CD8-positive, alpha-beta memory T cell (primary cell): Measurements from ENCODE around the gene FAM234B. TPM values are rescaled to one million over a fixed set of nuclear protein-coding genes. Genes with fewer than 3 reads are reported as not detected.
"Not testable (repeated sequence)": the region's sequence is repeated elsewhere in the genome, so short reads cannot be mapped to it uniquely, and the experiment has no call there.

Source experiments
- CTCF ChIA-PET: fragments of 350-600 bp; sonication (Branson Sonifier 250); formaldehyde crosslinking; loops from one replicate; lab custom pipeline; 2021; ENCODE audit warnings: antibody characterized with exemption; lab: Charles Lee
- POLR2A ChIA-PET: fragments of 350-600 bp; sonication (Branson Sonifier 250); formaldehyde crosslinking; loops from one replicate; lab custom pipeline; 2021; ENCODE audit warnings: antibody characterized with exemption; lab: Charles Lee
- DNase-seq, 5 donors: peaks; one replicate each; pipeline versions ENCODE4 v3.0.0 to v3.0.0-alpha.2; 2020 to 2022; ENCODE audit warnings: mixed read lengths in 1 of 5
- H3K27ac ChIP-seq: one replicate; pipeline ENCODE4 v1.7.0; 2013; ENCODE audit warnings: low read depth, mild to moderate bottlenecking, low read length, moderate library complexity
- H3K27me3 ChIP-seq: 2 replicates; pipeline ENCODE4 v1.7.0; 2013; ENCODE audit warnings: low read length, mild to moderate bottlenecking; ENCODE audit not compliant: insufficient read depth, poor library complexity, severe bottlenecking
- H3K36me3 ChIP-seq: 2 replicates; pipeline ENCODE4 v1.7.0; 2013; ENCODE audit warnings: mild to moderate bottlenecking, low read length, moderate library complexity; ENCODE audit not compliant: insufficient read depth
- H3K4me1 ChIP-seq: 2 replicates; pipeline ENCODE4 v1.7.0; 2013; ENCODE audit warnings: mild to moderate bottlenecking, low read length, moderate library complexity; ENCODE audit not compliant: insufficient read depth
- H3K4me3 ChIP-seq: 2 replicates; pipeline ENCODE4 v1.7.0; 2013; ENCODE audit warnings: mild to moderate bottlenecking, low read length
- H3K9me3 ChIP-seq: 2 replicates; pipeline ENCODE4 v1.7.0; 2013; ENCODE audit warnings: mild to moderate bottlenecking, low read length
- H3K27ac Mint-ChIP-seq, 8 donors: one replicate each; pipeline ENCODE4 v1.8.0; 2020 to 2021; ENCODE audit warnings: mixed read lengths in 8 of 8, mild to moderate bottlenecking in 6 of 8, inconsistent platforms in 3 of 8, moderate library complexity in 3 of 8
- H3K27me3 Mint-ChIP-seq, 2 donors: one replicate each; pipeline ENCODE4 v1.8.0; 2020 to 2021; ENCODE audit warnings: mixed read lengths in 2 of 2, mild to moderate bottlenecking in 1 of 2, moderate library complexity in 1 of 2
- H3K36me3 Mint-ChIP-seq, 3 donors: one replicate each; pipeline ENCODE4 v1.8.0; 2020 to 2021; ENCODE audit warnings: mixed read lengths in 3 of 3, inconsistent platforms in 1 of 3, mild to moderate bottlenecking in 1 of 3
- H3K4me1 Mint-ChIP-seq, 3 donors: one replicate each; pipeline ENCODE4 v1.8.0; 2020 to 2021; ENCODE audit warnings: mixed read lengths in 3 of 3, inconsistent platforms in 1 of 3, mild to moderate bottlenecking in 1 of 3
- H3K4me3 Mint-ChIP-seq, 7 donors: one replicate each; pipeline ENCODE4 v1.8.0; 2020 to 2021; ENCODE audit warnings: mixed read lengths in 7 of 7, mild to moderate bottlenecking in 6 of 7, moderate library complexity in 4 of 7, inconsistent platforms in 2 of 7
- H3K9me3 Mint-ChIP-seq, 5 donors: one replicate each; pipeline ENCODE4 v1.8.0; 2020 to 2022; ENCODE audit warnings: mixed read lengths in 5 of 5, mild to moderate bottlenecking in 3 of 5, moderate library complexity in 2 of 5, inconsistent platforms in 1 of 5
- polyA plus RNA-seq: library from polyadenylated mRNA; unstranded; fragments of 300-500 nt; fragmentation: Illumina TruSeq; gene quantifications from one replicate; pipeline ENCODE4 v1.2.3, GENCODE V29; 2021
- total RNA-seq, 2 experiments: library from RNA; stranded (reverse); gene quantifications; one replicate each; pipeline ENCODE4 v1.2.3, GENCODE V29; 2021

The FAM234B gene
- total and polyA plus RNA-seq, 3 experiments from 2014 or later, result 2.9 to 6.5 (median 5.2) TPM

DNA sequence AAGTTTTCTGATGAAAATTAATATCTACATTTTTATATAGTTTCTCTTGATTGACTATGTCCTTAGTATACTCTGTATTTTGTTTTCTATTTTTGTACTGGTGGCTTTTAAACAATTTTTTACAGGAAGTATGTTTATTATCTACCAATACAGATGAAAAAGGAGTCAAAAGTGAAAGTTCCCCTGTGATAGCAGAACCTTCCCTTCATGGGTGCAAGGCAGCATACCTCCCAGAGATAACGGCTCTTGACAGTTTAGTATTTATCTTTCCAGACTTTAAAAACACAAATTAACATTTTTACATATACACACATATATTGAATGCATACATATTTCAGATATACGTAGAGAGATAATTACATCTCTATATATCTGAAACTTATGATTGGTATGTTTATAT, 17.1 kb upstream of the FAM234B start:
- H3K4me3 ChIP-seq, result no peak overlapping the region
- DNase-seq, result no peak

DNA sequence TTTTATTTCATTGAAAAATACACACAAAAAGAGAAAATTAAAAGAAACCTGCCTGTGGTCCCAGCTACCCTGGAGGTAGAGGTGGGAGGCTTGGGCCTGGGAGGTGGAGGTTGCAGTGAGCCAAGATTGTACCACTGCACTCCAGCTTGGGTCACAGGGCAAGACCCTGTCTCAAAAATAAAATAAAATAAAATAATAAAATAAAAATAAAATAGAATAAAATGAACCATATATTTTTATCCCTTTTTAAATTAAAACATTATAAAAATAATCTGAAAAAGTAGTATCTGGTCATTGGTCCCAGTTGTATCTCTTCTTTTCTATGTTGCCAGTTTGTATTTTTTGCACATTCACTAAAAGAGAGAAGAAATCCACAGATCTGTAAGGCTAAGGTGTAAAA, 16.7 kb upstream of the FAM234B start:
- Mint-ChIP-seq H3K9me3 (no peaks in the 10 kb centered on the region), H3K27ac (no peak overlapping the region), H3K4me3 (no peak overlapping the region), H3K36me3 (no peaks in the 10 kb centered on the region), H3K27me3 (peaks cover 8 to 30% of the 10 kb centered on the region in 2 donors), H3K4me1 (peaks cover 0 to 2% (median 0%) of the 10 kb centered on the region in 3 donors)
- Histone ChIP-seq H3K4me3 (no peak overlapping the region), H3K36me3 (no peaks in the 10 kb centered on the region), H3K27ac (no peak overlapping the region), H3K4me1 (no peaks in the 10 kb centered on the region), H3K27me3 (no peaks in the 10 kb centered on the region), H3K9me3 (no peaks in the 10 kb centered on the region)
- POLR2A ChIA-PET, result no interaction called here
- CTCF ChIA-PET, result interaction anchor here (1.3 kb wide), 1 partner anchor 15 kb away, joined by 3 read pairs; no protein-coding TSS in a partner anchor
- DNase-seq, result no peak

More for the DNA sequence above, 17.1 kb upstream of the FAM234B start:
- Histone ChIP-seq H3K36me3 (no peaks in the 10 kb centered on the region), H3K27ac (no peak overlapping the region), H3K4me1 (no peaks in the 10 kb centered on the region), H3K27me3 (no peaks in the 10 kb centered on the region), H3K9me3 (no peaks in the 10 kb centered on the region)
- POLR2A ChIA-PET, result no interaction called here
- Mint-ChIP-seq H3K36me3 (no peaks in the 10 kb centered on the region), H3K4me1 (peaks cover 0 to 2% (median 0%) of the 10 kb centered on the region in 3 donors), H3K9me3 (no peaks in the 10 kb centered on the region), H3K27me3 (peaks cover 8 to 34% of the 10 kb centered on the region in 2 donors), H3K4me3 (no peak overlapping the region), H3K27ac (no peak overlapping the region)
- CTCF ChIA-PET, result interaction anchor here (1.3 kb wide), 1 partner anchor 14 kb away, joined by 3 read pairs; no protein-coding TSS in a partner anchor

DNA sequence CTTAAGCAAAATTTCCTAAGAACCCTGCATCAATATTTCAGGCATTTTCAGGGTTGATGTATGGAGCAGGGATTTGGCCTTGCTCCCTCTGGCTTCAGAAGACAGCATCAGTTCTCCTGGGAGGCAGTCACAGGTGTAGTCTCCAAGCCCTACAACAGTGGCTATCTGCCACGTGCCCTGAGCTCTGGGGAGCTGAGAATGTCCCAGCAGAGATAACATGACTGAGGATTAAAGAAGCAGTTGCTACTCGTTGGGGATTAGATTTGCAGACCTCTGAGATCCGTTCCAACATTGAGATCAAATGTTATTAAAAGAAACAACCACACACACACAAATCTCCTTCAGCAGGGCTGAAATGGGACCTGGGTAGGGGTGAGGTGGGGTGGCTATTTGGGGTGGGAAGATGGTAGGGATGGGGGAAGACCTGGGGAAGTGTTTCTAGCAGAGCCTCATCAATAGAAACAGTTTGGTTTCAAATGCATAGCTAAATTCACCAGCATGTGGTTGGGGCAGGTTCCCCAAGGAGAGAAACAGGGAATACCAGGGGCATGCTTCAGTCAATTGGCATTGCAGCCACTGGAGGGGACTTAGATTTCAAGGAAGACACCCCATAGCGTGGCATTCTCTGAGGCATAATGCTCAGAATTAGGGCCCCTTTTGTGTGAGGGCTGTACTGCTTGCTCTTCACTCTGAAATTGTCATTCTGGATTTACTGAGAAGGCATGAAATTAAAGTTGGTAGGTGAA, 15.2 kb upstream of the FAM234B start:
- CTCF ChIA-PET, result interaction anchor here (1.3 kb wide), 1 partner anchor 10 kb away, joined by 3 read pairs; no protein-coding TSS in a partner anchor
- no peaks in the 10 kb centered on the region for H3K9me3 Mint-ChIP-seq

DNA sequence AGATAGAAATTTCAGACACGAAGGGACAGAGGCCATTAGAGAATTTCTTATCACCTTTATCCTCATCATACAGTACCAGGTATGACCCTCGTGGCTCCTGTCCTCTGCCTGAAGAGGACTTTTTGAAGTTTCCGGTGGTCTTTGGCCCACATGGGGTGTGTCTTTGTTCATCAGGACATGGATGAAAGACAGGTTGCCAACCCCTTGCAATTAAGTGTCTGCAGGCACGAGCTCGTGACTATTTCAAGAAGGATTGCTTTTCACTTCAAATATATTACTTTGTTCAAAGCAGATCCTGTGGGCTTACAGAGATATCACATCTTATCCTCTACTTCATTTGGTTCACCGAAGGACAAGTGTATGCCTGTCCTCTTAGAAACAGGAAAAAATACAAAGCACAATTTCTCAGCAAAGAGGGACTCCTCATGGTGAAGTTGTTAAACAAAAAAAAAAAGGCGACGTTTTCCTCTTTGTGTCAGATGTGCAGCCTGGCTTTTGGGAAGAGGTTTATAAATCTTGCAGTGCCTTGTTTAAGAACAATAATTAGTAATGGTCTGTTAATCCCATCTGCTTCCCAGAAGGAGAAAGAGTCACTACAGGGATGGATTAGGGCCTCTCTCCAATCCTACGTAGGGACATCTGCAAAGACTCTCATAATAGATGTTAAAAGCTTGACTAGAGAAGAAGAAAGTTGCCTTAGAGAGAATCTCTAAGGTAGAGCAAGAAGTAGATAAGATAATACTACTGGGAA, 13.5 kb upstream of the FAM234B start:
- DNase-seq, result no peak
- H3K4me1 ChIP-seq, result no peaks in the 10 kb centered on the region
- CTCF ChIA-PET, result interaction anchor here (1.3 kb wide), 1 partner anchor 8 kb away, joined by 3 read pairs; no protein-coding TSS in a partner anchor
- H3K4me1 Mint-ChIP-seq, result peaks cover 0 to 2% (median 0%) of the 10 kb centered on the region in 3 donors
- H3K36me3 ChIP-seq, result no peaks in the 10 kb centered on the region
- no peaks in the 10 kb centered on the region for H3K9me3 ChIP-seq
- no peaks in the 10 kb centered on the region for H3K27me3 ChIP-seq
- no peaks in the 10 kb centered on the region for H3K36me3 Mint-ChIP-seq
- no peak overlapping the region for H3K27ac ChIP-seq
- H3K27me3 Mint-ChIP-seq, result peaks cover 7 to 21% of the 10 kb centered on the region in 2 donors
- H3K4me3 ChIP-seq, result no peak overlapping the region
- POLR2A ChIA-PET, result no interaction called here
- no peak overlapping the region for H3K27ac Mint-ChIP-seq
- no peaks in the 10 kb centered on the region for H3K9me3 Mint-ChIP-seq
- H3K4me3 Mint-ChIP-seq, result no peak overlapping the region

More for the DNA sequence above, 15.2 kb upstream of the FAM234B start:
- H3K36me3 ChIP-seq, result no peaks in the 10 kb centered on the region
- peaks cover 0 to 2% (median 0%) of the 10 kb centered on the region in 3 donors for H3K4me1 Mint-ChIP-seq
- H3K27ac ChIP-seq, result no peak overlapping the region
- no peaks in the 10 kb centered on the region for H3K4me1 ChIP-seq
- no peak overlapping the region for H3K4me3 ChIP-seq
- H3K27me3 Mint-ChIP-seq, result peaks cover 7 to 30% of the 10 kb centered on the region in 2 donors
- no peaks in the 10 kb centered on the region for H3K9me3 ChIP-seq
- POLR2A ChIA-PET, result no interaction called here
- H3K4me3 Mint-ChIP-seq, result no peak overlapping the region
- no peaks in the 10 kb centered on the region for H3K27me3 ChIP-seq
- H3K36me3 Mint-ChIP-seq, result no peaks in the 10 kb centered on the region
- no peak overlapping the region for H3K27ac Mint-ChIP-seq
- DNase-seq, result no peak

DNA sequence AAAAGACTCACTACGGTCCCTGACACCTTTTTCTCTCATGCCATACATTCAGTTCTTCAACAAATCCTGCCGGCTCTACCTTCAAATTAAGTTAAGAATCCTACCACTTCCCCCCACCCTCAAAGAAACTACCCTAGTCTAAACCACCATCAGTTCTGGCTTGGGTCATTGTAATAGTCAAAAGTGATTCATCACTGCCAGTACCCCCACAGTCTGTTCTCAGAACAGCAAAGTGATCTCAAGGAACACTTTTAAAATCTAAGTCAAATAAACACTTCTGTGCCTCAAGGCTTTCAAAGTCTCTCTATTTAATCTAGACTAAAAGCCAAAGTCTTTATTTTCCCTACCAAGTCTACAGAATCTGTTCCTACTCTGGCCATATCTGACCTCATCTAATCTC, 12.0 kb upstream of the FAM234B start:
- Mint-ChIP-seq H3K4me1 (peaks cover 0 to under 1% (median 0%) of the 10 kb centered on the region in 3 donors), H3K4me3 (no peak overlapping the region), H3K27ac (no peak overlapping the region), H3K36me3 (no peaks in the 10 kb centered on the region), H3K27me3 (peaks cover 8 to 12% of the 10 kb centered on the region in 2 donors), H3K9me3 (no peaks in the 10 kb centered on the region)
- Histone ChIP-seq H3K4me1 (no peaks in the 10 kb centered on the region), H3K27me3 (no peaks in the 10 kb centered on the region), H3K4me3 (no peak overlapping the region), H3K9me3 (no peaks in the 10 kb centered on the region), H3K36me3 (no peaks in the 10 kb centered on the region), H3K27ac (no peak overlapping the region)
- ChIA-PET POLR2A (no interaction called here), CTCF (no interaction called here)
- no peak for DNase-seq

DNA sequence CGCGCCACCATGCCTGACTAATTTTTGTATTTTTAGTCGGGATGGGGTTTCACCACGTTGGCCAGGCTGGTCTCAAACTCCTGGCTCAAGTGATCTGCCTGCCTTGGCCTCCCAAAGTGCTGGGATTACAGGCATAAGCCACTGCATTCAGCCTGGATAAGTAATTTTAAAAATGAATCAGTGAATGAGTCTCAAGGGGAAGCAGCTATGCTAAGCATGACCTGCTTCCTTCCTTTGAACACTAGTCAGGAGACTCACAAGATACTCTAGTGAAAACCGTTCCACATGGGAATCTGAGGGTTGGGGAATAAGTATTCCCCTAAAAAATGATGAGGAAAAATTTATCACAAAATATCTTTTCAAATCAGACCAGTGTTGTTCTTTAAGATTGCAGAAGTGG, 10.7 kb upstream of the FAM234B start:
- H3K36me3 Mint-ChIP-seq, result no peaks in the 10 kb centered on the region
- DNase-seq, result no peak
- Histone ChIP-seq H3K36me3 (no peaks in the 10 kb centered on the region), H3K4me1 (no peaks in the 10 kb centered on the region), H3K27me3 (no peaks in the 10 kb centered on the region), H3K4me3 (no peak overlapping the region), H3K27ac (no peak overlapping the region), H3K9me3 (no peaks in the 10 kb centered on the region)
- CTCF ChIA-PET, result interaction anchor here (1.8 kb wide), 1 partner anchor 10 kb away, joined by 4 read pairs; no protein-coding TSS in a partner anchor
- H3K4me3 Mint-ChIP-seq, result no peak overlapping the region
- no peak overlapping the region for H3K27ac Mint-ChIP-seq
- no peaks in the 10 kb centered on the region for H3K4me1 Mint-ChIP-seq
- POLR2A ChIA-PET, result no interaction called here
- no peaks in the 10 kb centered on the region for H3K9me3 Mint-ChIP-seq
- peaks cover 6 to 8% of the 10 kb centered on the region in 2 donors for H3K27me3 Mint-ChIP-seq

DNA sequence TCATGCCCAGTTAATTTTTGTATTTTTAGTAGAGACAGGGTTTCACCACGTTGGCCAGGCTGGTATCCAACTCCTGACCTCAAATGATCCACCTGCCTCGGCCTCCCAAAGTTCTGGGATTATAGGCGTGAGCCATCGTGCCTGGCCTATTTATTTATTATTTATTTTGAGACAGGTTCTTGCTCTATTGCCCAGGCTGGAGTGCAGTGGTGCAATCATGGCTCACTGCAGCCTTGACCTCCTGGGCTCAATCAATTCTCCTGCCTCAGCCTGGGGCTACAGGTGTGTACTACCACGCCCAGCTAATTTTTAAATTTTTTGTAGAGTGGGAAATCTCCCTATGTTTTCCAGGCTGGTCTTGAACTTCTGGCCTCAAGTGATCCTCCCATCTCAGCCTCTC, 8.8 kb upstream of the FAM234B start:
- DNase-seq, H3K9me3 ChIP-seq, H3K27me3 Mint-ChIP-seq, H3K36me3 ChIP-seq, H3K27me3 ChIP-seq, H3K4me3 ChIP-seq, H3K27ac Mint-ChIP-seq, H3K36me3 Mint-ChIP-seq, POLR2A ChIA-PET, H3K4me1 ChIP-seq, H3K27ac ChIP-seq, H3K4me3 Mint-ChIP-seq, H3K9me3 Mint-ChIP-seq, H3K4me1 Mint-ChIP-seq: not testable (repeated sequence)
- CTCF ChIA-PET, result interaction anchor here (1.8 kb wide), 1 partner anchor 8 kb away, joined by 4 read pairs; no protein-coding TSS in a partner anchor

DNA sequence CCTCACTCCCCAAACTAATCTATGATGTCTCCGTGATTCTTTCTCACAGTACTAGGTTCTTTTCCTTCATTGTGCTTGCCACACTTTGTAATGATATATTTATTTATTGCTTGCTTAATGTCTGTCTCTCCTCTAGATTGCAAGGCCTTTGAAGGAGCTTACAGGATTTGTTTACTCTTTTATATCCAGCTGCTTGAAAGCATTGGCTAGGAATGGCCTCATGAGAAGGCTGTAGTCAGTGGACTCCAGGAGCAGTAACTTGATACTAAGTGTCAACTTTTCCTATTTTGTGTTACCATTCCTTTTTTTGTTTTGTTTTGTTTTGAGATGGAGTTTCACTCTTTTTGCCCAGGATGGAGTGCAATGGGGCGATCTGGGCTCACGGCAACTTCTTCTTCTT, 7.3 kb upstream of the FAM234B start:
- no peaks in the 10 kb centered on the region for H3K4me1 ChIP-seq
- Mint-ChIP-seq H3K4me3 (no peak overlapping the region), H3K27ac (no peak overlapping the region), H3K9me3 (no peaks in the 10 kb centered on the region), H3K27me3 (peaks cover 0 to 12% of the 10 kb centered on the region in 2 donors), H3K4me1 (no peaks in the 10 kb centered on the region), H3K36me3 (no peaks in the 10 kb centered on the region)
- ChIA-PET CTCF (no interaction called here), POLR2A (no interaction called here)
- no peaks in the 10 kb centered on the region for H3K9me3 ChIP-seq
- no peak overlapping the region for H3K27ac ChIP-seq
- no peaks in the 10 kb centered on the region for H3K36me3 ChIP-seq
- no peak overlapping the region for H3K4me3 ChIP-seq
- DNase-seq, result no peak
- no peaks in the 10 kb centered on the region for H3K27me3 ChIP-seq
